Upper lobe of right lung (tissue), 1 donor: ENCODE results near the gene KDM1A. TPM values are rescaled to one million over a fixed set of nuclear protein-coding genes. Genes with fewer than 3 reads are reported as not detected.
A peak's percentile ranks its signal among the peaks of the same experiment; 100 is the strongest.

Source experiments
- ATAC-seq: fragments of 200-7000 bp; cut with Tn5 transposase; one replicate; pipeline ENCODE4 v1.9.1; 2020; ENCODE audit warnings: mild to moderate bottlenecking, moderate library complexity
- DNase-seq: peaks from one replicate; pipeline ENCODE4 v3.0.0-alpha.2; 2020
- H3K27ac ChIP-seq: fragments of 200-600 bp; one replicate; pipeline ENCODE4 v1.8.0; 2022
- H3K27me3 ChIP-seq: fragments of 200-600 bp; one replicate; pipeline ENCODE4 v1.8.0; 2022; ENCODE audit warnings: mild to moderate bottlenecking
- H3K36me3 ChIP-seq: fragments of 200-600 bp; one replicate; pipeline ENCODE4 v1.8.0; 2022
- H3K4me1 ChIP-seq: fragments of 200-600 bp; one replicate; pipeline ENCODE4 v1.8.0; 2022
- H3K4me3 ChIP-seq: fragments of 200-600 bp; one replicate; pipeline ENCODE4 v1.8.0; 2022; ENCODE audit warnings: mild to moderate bottlenecking
- H3K9me3 ChIP-seq: fragments of 200-600 bp; one replicate; pipeline ENCODE4 v1.8.0; 2022
- intact Hi-C: fragments of 100-400 bp; cut with DNase I; formaldehyde crosslinking; loops from one replicate; pipeline ENCODE4 v1.11.0; 2022
- total RNA-seq: library from RNA; stranded (reverse); fragmentation: NEBNext Ultra II Directional; extraction: Animal tissue kit (Norgen Biotek cat#: 25700); gene quantifications from one replicate; pipeline ENCODE4 v1.2.1, GENCODE V29; 2021
- TF ChIP-seq, protein P1 (sequence below): fragments of 200-600 bp; IDR thresholded peaks from one replicate; pipeline ENCODE4 v1.8.0; 2022; ENCODE audit warnings: antibody characterized with exemption
- donor health status: DM: no; HTN: yes; CAD: no; lungs with severe emphysema.

The KDM1A gene
- total RNA-seq, 1 donor from 2014 or later, result 35.8 TPM

DNA sequence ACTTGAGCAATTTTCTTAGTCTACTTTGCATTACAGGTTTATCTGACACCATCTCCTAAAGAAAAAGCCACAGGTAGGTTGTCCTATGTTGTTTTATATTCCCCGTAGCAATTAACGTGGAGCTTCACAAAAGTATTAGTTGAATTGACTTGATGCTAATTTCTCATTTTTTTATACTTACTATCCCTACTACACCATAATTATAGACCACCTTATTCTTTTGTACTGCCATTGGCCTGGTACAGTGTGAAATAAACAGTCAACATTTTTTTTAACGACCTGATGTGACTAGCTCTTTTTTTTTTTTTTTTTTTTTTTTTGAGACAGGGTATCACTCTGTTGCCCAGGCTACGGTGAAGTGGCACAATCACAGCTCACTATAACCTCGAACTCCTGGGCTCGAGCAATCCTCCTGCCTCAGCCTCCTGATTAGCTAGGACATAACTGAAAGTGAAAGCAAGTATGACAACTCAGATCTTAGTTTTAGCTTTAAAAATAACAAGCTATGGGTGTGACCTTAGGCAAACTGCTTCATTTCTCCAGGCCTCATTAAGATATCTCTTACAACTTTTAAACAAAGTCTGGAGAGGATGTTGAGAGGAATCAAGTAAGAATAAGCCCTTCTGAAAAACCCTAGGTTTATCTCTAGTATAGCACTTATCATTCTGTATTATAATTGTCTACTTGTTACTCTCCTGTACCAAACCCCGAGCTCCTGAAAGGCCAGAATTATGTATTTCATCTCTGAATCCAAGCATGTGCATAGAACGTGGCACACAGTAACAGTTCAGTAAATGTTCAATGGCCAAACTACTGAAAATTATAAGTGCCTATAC is 99.9 kb downstream of the KDM1A start:
- Histone ChIP-seq H3K27me3 (no peaks in the 10 kb centered on the region), H3K36me3 (no peaks in the 10 kb centered on the region), H3K4me1 (peaks cover 37% of the 10 kb centered on the region), H3K27ac (peak overlapping the region; percentile 15), H3K9me3 (no peaks in the 10 kb centered on the region), H3K4me3 (peak overlapping the region; percentile 9)
- TF ChIP-seq, protein P1, sequence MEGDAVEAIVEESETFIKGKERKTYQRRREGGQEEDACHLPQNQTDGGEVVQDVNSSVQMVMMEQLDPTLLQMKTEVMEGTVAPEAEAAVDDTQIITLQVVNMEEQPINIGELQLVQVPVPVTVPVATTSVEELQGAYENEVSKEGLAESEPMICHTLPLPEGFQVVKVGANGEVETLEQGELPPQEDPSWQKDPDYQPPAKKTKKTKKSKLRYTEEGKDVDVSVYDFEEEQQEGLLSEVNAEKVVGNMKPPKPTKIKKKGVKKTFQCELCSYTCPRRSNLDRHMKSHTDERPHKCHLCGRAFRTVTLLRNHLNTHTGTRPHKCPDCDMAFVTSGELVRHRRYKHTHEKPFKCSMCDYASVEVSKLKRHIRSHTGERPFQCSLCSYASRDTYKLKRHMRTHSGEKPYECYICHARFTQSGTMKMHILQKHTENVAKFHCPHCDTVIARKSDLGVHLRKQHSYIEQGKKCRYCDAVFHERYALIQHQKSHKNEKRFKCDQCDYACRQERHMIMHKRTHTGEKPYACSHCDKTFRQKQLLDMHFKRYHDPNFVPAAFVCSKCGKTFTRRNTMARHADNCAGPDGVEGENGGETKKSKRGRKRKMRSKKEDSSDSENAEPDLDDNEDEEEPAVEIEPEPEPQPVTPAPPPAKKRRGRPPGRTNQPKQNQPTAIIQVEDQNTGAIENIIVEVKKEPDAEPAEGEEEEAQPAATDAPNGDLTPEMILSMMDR, result no peak
- ATAC-seq (peak; percentile 64), DNase-seq (no peak)
- intact Hi-C loops, result no loop called here

DNA sequence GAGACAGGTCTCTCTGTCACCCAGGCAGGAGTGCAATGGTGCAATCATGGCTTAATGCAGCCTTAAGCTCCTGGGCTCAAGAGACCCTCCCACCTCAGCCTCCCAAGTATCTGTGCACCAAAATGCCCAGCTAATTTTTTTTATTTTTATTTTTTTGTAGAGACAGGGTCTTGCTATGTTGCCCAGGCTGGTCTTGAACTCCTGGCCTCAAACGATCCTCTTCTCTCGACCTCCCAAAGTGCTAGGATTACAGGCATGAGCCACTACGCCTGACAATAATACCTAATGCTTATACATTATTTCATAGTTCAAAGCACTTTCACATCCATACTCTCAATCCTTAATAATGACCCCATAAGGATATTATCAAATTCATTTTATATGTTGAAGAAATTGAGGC is 101.1 kb downstream of the KDM1A start:
- Histone ChIP-seq H3K9me3 (no peaks in the 10 kb centered on the region), H3K27me3 (no peaks in the 10 kb centered on the region), H3K4me1 (peaks cover 25% of the 10 kb centered on the region), H3K36me3 (no peaks in the 10 kb centered on the region), H3K27ac (no peak overlapping the region), H3K4me3 (no peak overlapping the region)
- DNase-seq, result no peak
- TF ChIP-seq, protein P1, result no peak
- intact Hi-C loops, result no loop called here
- no peak for ATAC-seq

DNA sequence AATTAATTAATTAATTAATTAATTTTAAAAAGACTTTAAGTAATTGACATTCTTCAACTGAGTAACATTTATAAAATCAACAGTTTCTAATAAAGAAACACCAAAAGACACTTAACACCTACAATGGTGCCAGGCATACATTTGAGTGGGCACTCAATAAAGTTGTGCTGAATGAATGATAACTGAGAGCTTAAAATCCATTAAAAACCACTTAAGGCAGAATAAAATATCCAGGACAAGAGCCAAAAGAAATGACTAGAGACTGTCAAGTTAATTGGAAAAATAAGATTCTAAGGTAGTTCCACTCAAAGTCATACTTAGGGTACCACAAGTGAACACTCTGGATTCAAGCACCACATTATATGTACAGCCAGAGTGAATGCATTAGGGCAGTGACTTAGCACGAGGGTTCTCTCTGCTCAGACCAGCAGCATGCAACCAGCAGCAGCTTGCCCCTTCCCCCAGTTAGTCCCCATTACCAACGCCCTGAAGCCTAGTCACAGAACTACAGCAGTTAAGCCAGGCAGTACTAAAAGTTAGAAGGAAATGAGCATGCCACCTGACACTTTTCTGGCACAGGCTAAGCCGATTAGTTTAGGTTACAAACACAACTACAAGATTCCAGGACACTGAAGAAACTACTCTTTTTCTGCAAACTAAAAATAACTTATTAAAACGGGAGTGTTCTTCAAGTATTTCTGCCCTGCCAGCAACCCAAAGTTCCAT is 102.9 kb downstream of the KDM1A start:
- Histone ChIP-seq H3K27ac (no peak overlapping the region), H3K9me3 (no peaks in the 10 kb centered on the region), H3K36me3 (no peaks in the 10 kb centered on the region), H3K27me3 (no peaks in the 10 kb centered on the region), H3K4me3 (no peak overlapping the region), H3K4me1 (peaks cover 23% of the 10 kb centered on the region)
- ATAC-seq, result peak; percentile 78
- no peak for DNase-seq
- TF ChIP-seq, protein P1, result no peak
- intact Hi-C loops, result no loop called here

DNA sequence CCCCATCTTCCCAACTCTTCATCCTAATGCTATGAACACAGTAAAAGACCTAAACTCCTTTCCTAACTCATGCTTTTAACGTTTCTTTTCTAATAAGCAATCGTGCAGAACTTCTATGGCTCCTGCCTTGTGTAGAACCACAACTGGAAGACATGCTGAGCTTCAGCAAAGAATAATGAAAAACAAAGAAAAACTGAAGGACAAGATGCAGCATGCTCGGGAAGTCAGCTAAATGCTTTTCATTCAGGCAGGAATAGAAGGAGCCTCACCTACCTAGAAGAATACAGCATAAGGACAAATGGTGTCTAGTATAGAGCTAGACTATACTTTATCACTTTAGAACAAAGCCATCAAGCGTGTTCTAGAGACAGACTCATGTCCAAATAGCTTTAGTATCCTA is 103.5 kb downstream of the KDM1A start:
- intact Hi-C loops, result no loop called here
- Histone ChIP-seq H3K27me3 (no peaks in the 10 kb centered on the region), H3K4me3 (no peak overlapping the region), H3K4me1 (peaks cover 23% of the 10 kb centered on the region), H3K27ac (no peak overlapping the region), H3K9me3 (no peaks in the 10 kb centered on the region), H3K36me3 (no peaks in the 10 kb centered on the region)
- no peak for DNase-seq
- TF ChIP-seq, protein P1, result no peak
- no peak for ATAC-seq

DNA sequence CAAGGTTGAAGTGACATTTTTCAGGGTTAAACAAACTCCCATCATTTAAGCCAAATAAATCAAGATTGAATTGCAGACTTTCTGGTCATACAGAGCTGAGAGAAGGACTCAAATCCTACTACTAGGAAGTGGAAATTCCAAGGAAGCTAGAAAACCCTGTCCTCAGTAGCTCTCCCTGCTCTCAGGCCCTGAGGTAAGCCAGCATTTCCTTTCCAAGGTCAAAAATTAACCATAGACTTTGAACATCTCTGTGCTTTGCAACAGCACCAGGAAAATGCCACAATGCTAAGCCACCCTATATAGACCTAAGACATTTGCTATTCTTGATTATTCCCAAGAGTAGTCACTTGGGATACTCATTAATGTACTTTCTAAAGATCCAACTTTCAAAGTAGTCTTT is 104.3 kb downstream of the KDM1A start:
- DNase-seq, result no peak
- intact Hi-C loops, result no loop called here
- TF ChIP-seq, protein P1, result no peak
- Histone ChIP-seq H3K36me3 (no peaks in the 10 kb centered on the region), H3K4me1 (peaks cover 23% of the 10 kb centered on the region), H3K27me3 (no peaks in the 10 kb centered on the region), H3K9me3 (no peaks in the 10 kb centered on the region), H3K27ac (no peak overlapping the region), H3K4me3 (no peak overlapping the region)
- no peak for ATAC-seq
